Endometrium (tissue), 2 donors: ENCODE data around the gene C1orf210.

Experiments
- FAIRE-seq: peaks from 2 replicates; lab custom pipeline; 2012; peaks lifted over from hg19 to GRCh38; lab: Jason Lieb, UNC
- donor health status: control.
- donor health status: control.

The C1orf210 gene

DNA sequence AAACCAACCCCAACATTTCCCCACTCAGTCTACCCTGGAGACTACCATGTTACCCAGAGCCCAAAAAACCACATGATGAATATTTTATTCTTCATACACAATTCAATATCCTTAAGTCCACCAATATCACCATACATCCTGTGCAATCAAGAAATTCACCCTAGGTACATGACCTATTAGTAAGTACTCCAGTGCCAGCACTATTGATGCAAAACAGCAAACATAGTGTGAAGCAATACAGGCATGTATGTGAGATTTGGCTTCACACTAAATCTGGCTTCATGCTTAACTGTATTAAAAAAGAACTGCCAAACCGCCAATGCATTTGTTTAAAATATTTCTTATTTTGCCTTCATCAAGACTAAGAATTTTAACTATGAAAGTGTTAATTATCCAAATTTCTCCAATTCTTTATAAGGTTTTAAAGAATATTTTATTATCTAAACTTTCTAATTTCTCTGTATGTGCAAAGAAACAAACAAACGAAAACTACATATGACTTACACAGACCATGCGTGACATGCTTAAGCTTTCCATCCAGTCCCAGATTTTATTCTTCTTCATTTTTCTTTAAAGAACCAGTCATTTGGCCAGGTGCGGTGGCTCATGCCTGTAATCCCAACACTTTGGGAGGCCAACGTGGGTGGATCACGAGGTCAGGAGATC, 38.0 kb downstream of the C1orf210 start:
- no peak for FAIRE-seq

DNA sequence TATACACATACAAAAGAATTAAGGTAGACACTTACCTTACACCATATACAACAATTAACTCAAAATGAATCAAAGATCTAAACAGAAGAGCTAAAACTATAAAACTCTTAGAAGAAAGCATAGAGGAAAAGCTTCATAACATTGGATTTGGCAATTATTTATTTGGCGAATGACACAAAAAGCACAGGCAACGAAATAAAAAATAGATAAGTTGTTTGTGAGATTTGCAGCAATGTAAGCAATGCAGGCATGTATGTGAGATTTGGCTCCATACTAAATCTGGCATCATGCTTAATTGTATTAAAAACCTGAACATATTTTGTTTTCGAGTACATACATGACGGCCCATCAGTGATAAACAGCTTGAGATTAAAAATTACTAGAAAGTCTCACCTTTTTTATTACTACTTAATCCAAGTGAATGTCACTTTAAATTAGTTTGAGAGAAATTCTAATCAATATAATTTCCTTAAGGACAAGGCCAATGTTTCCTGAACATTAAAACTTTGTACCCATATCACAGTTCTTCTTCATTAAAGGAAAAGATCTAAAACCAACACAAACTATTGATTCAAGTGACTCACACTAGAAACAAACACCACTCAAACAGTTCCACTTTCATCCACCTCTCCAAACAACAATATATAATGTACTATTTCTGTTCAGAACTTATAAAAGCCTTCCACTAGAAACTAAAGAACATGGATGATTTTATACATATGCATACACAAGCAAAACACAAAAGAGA, 38.7 kb downstream of the C1orf210 start:
- FAIRE-seq, result no peak

DNA sequence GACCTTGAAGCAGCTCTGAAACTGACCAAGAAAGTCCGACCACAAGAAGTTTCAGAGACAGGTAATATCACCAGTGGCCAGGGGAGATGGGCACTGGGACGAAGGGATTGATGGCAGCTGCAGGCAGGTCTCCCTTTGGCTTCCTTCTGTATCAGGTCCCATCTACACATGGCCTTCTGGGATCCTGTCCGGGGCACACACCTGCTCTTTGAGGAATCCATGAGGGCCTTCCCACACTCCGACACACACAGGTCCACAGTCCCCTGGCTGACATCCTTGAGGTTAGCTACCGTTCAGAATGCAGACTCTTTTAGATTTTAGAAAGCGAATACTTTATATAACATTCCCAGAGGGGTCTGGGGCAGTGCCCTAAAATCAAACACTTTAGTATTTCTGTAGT, 42.1 kb downstream of the C1orf210 start:
- no peak for FAIRE-seq

DNA sequence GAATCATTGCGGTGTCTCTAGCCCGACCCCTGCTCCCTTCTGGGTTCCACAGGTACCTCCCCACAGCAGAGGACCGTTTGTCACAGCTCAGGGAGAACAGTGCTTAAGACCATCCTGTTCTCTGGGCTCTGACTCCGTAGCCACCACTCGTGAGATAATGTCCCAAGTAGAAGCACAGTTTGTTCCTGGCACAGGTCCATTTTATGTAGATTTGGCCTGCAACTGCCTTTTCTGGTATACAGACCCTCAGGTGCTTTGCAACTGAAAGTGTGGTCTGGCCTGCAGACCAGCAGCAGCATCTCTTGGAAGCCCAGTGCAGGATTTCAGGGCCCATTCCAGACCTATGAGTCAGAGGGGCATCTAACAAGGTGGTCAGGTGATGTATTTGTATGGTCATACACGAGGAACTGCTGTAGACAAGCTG, 44.0 kb downstream of the C1orf210 start:
- no peak for FAIRE-seq

DNA sequence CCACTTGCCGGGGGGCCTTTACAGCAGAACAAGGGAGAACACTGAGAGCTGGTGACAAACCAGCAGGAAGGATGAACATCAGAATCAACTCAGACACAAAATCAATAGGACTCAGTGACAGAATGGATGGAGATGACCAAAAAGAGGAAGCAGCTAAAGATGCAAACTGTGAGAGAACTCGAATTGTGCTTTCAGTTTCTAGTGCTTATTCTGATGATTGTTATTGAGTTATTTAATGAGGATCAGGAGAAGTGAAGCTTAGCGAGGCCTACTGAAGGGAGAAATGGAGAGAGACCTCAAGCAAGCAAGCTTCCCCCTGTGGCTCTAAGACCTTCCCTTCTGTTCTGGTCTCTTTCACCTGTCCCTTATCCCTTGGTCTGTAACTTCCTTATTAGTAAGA, 45.9 kb downstream of the C1orf210 start:
- no peak for FAIRE-seq

DNA sequence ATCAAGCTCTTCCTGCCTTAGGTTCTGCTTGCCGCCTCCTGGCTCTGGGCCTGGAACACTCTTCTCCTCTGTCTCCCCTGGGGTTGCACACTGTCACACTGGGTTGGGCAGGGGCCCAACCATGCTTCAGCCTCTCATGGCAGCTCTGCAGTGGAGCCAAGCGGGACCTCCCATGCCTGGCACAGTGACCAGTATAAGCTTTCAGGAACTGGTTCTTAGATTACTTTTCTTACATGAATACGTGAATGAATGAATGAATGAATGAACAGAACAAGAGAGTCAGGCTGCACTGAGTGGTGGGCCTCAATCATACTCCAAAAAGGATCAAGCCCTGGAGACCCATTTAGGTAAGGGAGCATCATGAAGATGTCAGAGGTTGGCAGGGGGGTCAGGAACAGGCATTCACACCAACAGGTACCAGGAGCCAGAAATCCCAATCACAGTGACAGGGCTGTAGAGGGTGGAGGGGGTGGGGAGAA, 46.4 kb downstream of the C1orf210 start:
- no peak for FAIRE-seq

DNA sequence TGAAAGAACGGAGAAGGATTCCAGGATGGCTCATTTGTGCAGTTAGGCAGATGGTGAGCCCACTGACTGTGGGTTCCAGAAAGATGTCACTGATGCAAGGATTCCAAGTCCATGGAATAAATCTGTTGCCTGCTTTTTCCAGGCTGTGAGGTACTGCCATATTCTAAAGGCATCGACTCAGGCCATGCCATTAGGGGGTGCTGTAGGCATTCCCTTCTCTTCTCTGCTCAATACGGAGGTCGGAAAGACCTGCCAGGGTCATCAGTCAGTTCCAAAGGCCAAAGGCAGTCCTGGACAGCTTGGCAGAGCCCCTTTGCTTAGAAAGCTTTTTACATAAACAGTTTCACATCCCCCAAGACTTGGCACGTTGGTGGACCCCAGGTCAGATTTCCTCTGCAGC, 47.3 kb downstream of the C1orf210 start:
- FAIRE-seq, result no peak

DNA sequence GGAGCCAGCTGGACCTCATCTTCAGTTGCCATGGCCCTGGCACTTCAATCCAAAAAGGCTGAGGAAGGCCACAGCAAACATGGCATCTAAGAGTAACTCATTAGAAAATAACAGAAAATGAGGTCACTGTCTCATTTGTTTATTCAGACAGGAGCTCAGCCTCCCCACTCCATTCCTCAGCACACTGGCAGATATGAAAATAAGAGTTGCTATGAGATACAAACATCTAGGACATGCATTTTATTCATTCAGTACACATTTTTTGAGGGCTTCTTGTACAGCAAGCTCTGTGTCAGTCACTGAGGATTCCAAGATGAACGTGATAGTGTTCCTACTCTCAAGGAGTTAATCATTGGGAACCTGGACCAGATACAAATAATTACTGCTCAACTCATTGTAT, 48.3 kb downstream of the C1orf210 start:
- no peak for FAIRE-seq

DNA sequence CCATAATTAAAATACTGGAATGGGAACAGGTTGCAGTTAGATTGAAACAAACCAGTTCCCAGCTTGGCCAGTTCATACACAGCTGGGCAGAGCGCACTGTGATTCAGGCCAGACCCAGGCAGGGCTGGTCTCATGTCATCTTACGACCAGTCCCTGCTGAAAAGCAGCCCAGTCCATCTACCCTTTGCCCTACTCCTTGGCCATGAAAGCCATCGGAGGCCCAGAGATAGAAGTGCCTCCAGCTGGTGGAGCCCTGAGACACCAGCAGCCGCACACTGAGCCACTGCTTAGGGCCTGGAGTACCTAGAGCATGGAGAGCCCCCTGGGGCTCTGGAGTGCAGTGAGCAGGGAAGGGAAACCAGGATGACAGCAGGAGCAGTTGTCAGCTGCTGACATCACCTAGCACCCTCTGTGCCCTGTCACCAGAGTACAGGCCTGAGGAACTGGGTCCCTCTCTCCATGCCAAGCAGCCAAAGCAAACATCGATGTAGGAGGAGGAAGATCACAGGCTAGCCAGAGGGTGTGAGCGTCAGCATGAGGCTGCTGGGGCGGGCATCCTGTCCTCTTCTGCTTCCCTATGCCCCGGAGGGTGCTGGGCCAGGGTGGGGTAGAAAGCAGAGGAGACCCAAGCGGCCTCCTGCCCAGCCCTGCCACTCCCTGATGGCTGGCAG, 49.8 kb downstream of the C1orf210 start:
- no peak for FAIRE-seq

DNA sequence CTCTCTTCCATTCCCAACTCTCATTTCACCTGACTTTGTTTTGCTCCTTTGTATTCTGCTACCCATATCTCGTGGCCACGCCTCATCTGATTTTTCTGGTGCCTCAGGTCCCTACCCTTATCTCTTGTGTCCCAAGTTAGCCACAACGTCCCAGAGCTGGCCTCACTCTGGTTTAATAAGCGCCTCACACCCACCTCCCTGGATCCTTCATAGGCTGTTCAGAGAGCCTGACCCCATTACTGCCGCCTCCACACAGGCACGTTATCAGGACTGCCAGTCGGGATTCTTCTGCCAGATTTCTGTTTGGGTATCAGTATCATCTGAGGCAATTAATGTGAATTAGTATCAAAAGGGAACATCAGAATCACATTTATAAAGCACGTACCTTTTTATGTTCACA, 50.3 kb downstream of the C1orf210 start:
- FAIRE-seq, result no peak

DNA sequence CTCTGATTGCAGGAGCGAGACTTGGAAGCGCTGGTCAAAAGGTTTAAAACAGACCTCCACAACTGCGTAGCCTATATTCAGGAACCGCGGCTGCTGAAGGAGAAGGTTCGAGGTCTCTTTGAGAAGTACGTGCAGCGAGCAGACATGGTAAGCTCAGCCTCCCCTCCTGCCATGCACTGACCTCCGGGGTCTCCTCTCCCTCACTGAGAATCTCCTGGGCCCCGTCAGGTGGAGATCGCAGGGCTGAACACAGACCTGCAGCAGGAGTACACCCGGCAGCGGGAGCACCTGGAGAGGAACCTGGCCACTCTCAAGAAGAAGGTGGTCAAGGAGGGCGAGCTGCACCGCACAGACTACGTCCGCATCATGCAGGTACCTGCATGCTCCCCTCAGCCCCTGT, 51.1 kb downstream of the C1orf210 start:
- no peak for FAIRE-seq

DNA sequence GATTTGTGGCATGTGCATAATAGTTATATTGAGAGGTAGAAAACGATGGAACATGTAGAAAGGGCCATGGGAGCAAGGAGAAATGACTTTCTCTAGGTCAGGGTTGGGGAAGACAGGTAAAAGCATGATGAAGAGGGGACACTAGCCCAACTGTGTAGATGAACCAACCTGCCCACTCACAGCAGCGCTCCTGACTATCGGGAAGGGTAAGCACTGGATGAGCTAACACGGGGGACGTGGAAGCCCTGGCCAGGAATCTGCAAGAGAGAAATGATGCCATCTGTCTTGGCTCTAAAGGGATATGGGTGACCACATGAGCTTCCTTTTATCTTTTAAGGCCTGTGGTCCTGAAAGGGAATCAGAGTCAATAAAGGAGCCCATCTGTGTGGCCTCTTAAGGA, 51.8 kb downstream of the C1orf210 start:
- FAIRE-seq, result no peak

DNA sequence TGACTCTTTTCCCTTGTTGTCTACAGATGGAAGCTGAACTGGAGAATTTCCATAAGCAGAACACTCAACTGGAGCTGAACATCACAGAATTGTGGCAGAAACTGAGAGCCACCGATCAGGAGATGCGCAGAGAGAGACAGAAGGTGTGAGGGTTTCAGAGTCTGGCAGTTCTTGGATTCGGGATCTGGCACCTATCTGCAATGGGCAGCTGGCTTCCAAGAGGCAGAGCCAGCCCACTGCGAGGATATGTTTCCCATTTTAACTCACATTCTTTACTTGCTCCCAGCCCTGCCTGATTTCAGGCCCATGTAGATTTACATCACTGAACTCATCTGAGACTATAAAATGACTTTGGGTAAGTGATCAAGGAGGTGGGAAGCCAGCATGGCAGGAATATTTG, 52.9 kb downstream of the C1orf210 start:
- FAIRE-seq, result no peak

DNA sequence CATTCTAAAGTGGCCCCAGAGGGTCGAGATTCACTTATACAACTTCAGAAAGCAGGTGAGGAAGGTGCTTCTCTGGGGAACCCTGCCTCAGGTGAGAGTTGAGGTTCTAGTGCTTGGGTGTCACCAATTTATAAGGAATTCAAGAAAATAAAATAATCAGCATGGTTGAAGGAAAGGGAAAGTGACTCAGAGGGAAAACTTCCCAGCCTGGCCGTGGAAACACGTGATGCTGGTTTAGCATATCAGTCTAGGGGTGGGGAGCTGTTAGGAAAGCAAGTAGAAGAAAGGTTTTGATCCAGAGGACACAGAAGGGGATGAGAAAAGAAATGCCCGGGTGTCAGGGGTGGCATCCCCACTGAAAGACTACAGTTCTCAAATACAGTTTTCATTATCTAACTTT, 53.3 kb downstream of the C1orf210 start:
- no peak for FAIRE-seq
